GOT3 (cell line): ENCODE data around the gene PHF19.

Experiments
- DNase-seq: peaks from one replicate; lab custom pipeline; 2025; ENCODE audit warnings: mixed read lengths; lab: John Stamatoyannopoulos, UW

PHF19 gene

GRCh38 chr9:120853198-120853597 lies 23.8 kb downstream of the PHF19 start:
- no peak for DNase-seq

GRCh38 chr9:120852240-120853010 lies 24.6 kb downstream of the PHF19 start:
- DNase-seq: no peak

- DNase-seq: no peak
These were observed 25.5 kb downstream of the PHF19 start for GRCh38 chr9:120851449-120851848.

GRCh38 chr9:120850315-120850714 lies 26.7 kb downstream of the PHF19 start:
- no peak for DNase-seq

- no peak for DNase-seq
These were observed 30.1 kb downstream of the PHF19 start for GRCh38 chr9:120846906-120847305.

GRCh38 chr9:120846251-120846889 lies 30.6 kb downstream of the PHF19 start:
- no peak for DNase-seq

- no peak for DNase-seq
These were observed 31.7 kb downstream of the PHF19 start for GRCh38 chr9:120845255-120845654.

GRCh38 chr9:120842685-120843485 lies 34.1 kb downstream of the PHF19 start, which contains the start of gene PSMD5:
TSS of gene PSMD5 (minus strand) at chr9:120842922. CDS start at chr9:120842909, 13 bp downstream.
- DNase-seq: peak; percentile 68

- DNase-seq: no peak
These were observed 34.9 kb downstream of the PHF19 start for GRCh38 chr9:120841930-120842684.

- DNase-seq: no peak
These were observed 37.8 kb downstream of the PHF19 start for GRCh38 chr9:120839146-120839545.

GRCh38 chr9:120837921-120838320 lies 39.1 kb downstream of the PHF19 start:
- DNase-seq: no peak

GRCh38 chr9:120833325-120833724 lies 43.7 kb downstream of the PHF19 start:
- DNase-seq: no peak

GRCh38 chr9:120832807-120833206 lies 44.2 kb downstream of the PHF19 start:
- no peak for DNase-seq

- no peak for DNase-seq
These were observed 46.1 kb downstream of the PHF19 start for GRCh38 chr9:120830865-120831264.

GRCh38 chr9:120830151-120830550 lies 46.8 kb downstream of the PHF19 start:
- no peak for DNase-seq

- DNase-seq: no peak
These were observed 47.3 kb downstream of the PHF19 start for GRCh38 chr9:120829650-120830049.

- no peak for DNase-seq
These were observed 56.9 kb downstream of the PHF19 start for GRCh38 chr9:120820095-120820494.

- DNase-seq: no peak
These were observed 58.4 kb downstream of the PHF19 start for GRCh38 chr9:120818595-120818994.

GRCh38 chr9:120815075-120815474 lies 61.9 kb downstream of the PHF19 start:
- DNase-seq: no peak

- no peak for DNase-seq
These were observed 68.1 kb downstream of the PHF19 start for GRCh38 chr9:120808931-120809330.

GRCh38 chr9:120807607-120808379 lies 69.2 kb downstream of the PHF19 start:
- no peak for DNase-seq
